Ureter (tissue), 1 donor: ENCODE results near the gene DCD. TPM values are rescaled to one million over a fixed set of nuclear protein-coding genes. Genes with fewer than 3 reads are reported as not detected.
A peak's percentile ranks its signal among the peaks of the same experiment; 100 is the strongest.

Experiments
- DNase-seq: peaks from one replicate; pipeline ENCODE4 v3.0.0-alpha.2; 2020; ENCODE audit warnings: low spot score
- total RNA-seq: library from RNA; stranded (reverse); gene quantifications from one replicate; pipeline ENCODE4 v1.2.4, GENCODE V29; 2023
- donor health status: DM: yes; HTN: yes; CAD: no.

The DCD gene
- total RNA-seq, 1 donor from 2014 or later, result not detected

- no peak for DNase-seq
Measured at GRCh38 chr12:54608156-54608555, 40.0 kb downstream of the DCD start.

- DNase-seq, result no peak
Measured at GRCh38 chr12:54606556-54606955, 41.6 kb downstream of the DCD start.

DNA sequence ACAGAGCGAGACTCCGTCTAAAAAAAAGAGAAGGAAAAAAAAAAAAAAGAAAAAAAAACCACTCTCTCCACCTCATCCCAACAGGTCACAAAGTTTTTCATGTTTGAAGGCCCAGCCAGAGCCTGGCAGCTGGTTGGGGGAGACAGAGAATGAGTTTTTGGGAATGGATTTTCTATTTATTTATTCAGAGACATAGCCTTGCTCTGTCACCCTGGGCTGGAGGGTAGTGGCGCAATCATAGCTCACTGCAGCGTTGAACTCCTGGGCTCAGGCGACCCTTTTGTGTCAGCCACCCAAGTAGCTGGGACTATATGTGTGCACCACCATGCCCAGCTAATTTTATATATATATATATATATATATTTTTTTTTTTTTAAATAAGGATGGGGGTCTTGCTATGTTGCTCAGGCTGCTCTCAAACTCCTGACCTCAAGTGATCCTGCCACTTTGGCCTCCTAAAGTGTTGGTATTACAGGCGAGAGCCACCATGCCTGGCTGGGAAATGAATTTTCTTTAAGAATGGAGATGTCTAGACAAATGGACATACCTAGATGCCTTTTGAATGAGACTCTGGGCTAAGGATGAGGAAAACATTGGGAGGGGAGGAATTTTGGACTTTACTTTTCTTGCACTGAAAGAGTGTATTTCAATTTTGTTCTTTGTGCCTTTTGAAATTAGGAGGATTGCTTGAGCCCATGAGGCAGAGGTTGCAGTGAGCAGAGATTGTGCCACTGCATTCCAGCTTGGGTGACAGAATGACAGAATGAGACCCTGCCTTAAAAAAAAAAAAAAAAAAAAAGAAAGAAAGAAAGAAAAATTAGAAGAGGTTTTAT is 42.8 kb downstream of the DCD start:
- no peak for DNase-seq

- DNase-seq, result no peak
Measured at GRCh38 chr12:54604436-54604835, 43.7 kb downstream of the DCD start.

DNA sequence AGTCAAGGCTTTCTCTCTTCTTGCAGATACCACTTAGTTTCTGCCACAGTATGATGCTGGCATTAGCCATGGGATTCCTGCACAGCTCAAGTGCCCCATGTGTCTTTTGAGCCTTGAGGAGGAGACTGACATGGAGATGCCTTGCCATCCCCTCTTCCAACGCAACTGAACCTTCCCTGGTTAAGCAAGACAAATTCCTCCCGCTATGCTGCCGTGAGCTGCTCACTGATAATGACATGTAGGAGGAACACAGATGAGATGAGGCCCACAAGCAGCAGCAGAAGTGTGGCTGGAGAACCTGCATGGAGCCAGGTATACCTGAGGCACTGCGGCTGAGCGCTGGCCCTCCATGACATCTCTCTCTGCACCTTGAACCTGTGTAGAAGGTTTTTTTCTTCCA is 44.3 kb downstream of the DCD start:
- DNase-seq, result no peak

DNA sequence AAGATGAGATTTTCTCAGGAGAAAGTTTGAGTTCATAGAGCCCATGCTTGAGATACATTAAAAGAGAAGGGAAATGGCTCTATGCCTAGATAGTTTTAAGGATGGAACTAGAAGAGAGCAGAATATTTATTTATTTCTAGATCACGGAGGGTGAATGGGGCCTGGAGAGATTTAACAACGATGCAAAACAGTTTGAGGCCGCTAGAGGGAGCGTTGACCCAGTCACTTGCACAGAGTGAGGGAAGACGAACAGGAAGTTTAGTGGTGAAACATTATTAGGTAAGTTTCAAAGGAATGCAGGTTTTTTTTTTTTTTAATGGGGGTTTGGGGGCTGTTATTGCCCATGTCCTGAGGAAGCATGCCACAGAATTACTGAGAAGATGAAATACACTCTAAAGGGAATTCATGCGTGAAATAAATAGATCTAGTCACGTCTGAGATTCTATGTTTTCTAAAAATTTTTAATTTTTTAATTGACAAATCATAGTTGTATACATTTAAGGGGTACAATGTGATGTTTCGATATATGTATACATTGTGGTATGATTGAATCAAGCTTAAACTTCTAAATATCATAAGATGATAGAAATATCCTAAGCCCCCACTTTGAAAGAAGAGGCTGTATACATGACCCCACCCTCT is 44.9 kb downstream of the DCD start:
- peak; percentile 73 for DNase-seq

DNA sequence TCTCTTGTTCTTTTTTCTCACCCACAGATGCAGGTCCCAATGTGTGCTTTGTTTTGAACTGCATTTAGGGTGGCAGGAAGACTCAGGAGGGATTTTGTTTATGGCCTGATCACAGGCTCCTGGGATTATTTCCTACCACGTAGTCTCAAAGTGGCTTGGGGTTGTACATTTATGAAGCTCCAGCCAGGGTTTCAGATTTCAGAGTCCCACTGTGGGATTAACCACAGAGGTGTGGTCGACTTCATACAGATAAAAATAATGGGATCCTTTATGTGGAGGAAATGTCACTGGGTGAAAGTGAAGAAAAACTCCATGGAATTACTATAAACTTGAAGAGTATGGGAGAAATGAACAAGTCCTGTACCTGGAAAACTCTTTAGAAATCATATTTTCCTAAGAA is 45.5 kb downstream of the DCD start:
- DNase-seq, result no peak

DNA sequence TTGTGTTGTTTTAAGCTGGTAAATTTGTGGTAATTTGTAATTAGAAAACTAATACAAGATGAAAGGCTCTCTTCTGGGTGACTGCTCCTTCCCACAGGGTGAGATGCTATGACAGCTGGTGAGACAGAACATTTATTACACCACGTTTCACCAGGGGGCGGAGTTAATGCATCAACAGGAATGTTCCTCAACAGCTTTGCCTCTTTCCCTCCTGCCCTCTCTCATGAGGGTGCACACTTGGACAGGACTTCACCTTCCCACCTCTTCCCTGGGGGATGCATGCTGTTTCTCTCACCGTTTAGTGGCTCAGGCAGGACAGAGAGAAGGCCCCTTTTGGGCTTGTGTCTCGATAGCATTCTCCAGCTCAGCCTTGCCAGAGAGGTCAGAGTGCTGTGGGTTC is 46.3 kb downstream of the DCD start:
- DNase-seq, result no peak

DNA sequence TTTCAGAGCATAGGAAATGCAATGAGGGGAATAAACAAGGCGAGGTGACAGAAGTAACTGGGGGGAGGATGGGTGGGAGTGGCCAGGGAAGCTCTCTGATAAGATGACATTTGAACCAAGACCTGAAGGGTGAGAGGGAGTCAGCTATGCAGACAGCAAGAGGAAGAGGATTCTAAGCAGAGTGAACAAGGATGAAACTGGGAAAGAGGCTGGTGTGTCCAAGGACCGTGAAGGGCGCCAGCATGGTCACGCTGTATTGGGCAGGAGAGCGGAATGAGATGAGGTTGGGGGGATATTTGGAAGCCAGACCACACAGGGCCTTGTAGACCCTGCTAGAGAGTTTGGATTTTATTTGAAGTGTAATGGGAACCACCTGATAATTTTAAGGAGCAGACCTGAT is 49.2 kb downstream of the DCD start:
- DNase-seq, result no peak

DNA sequence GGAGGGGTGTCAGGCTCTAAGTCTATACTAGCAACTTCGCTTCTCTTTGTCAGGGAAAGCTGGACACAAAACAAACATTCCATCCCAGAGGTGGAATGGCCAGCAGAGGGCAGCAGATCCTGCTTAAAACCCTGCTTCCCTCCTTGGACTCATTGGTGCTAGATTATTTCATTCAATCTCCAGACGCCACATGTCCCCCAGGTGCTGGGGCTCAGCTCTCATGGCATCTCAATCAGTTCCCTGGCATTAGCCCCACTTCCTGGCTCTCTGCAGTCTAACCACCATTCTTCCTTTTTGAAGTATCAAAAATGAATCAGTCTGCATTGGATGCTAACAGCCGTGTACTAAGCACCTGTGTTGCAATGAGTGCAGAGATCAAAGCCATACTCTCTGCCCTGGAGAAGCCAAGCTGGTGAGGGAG is 51.6 kb downstream of the DCD start:
- DNase-seq, result peak; percentile 66

DNA sequence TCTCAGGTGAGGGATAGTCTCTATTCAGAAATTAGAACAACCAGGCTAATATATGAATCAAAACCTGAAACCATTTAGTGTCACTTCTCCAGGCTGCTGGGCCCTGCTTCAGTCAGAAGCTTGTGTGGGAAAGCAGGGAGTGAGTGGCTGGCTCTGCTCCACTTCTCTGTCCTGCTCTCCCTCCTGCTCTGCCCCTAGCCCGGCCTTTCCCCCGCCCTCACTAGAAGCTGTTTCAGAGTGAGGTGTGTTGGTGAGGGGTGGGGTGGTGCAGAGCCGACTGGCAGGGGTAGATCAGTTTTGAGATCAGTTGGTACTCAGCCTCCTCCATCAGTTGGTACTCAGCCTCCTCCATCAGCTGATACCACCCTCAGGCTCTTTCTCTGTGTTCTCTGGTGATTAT is 52.7 kb downstream of the DCD start:
- no peak for DNase-seq

Other genes starting within 250 kb of the DCD start
- gene ITGA5, start 229.1 kb downstream of the DCD start, total RNA-seq, result 117 TPM
- gene GTSF1, start 174.8 kb downstream of the DCD start, total RNA-seq, result 0.62 TPM
- 17.4 TPM for gene NCKAP1L, start 150.6 kb downstream of the DCD start, total RNA-seq
- gene PDE1B, start 98.8 kb downstream of the DCD start, total RNA-seq, result 5.5 TPM
- gene PPP1R1A, start 59.7 kb downstream of the DCD start, total RNA-seq, result 1.1 TPM
- gene LACRT, start 13.5 kb downstream of the DCD start, total RNA-seq, result not detected
- not detected for gene MUCL1, start 206.2 kb upstream of the DCD start, total RNA-seq